ENCODE results near the gene BACH2.

BACH2 gene

GRCh38 chr6:90222008-90222407, 74.6 kb downstream of the BACH2 start:
- Histone ChIP-seq H3K9me2 (replicated peaks; ENCODE audit: control insufficient read depth, low read length) (no peaks in the 10 kb centered on the region), H3K4me1 (ENCODE audit: control insufficient read depth, low read length) (peaks cover 99% of the 10 kb centered on the region), H3K4me3 (ENCODE audit: low read length) (peak overlapping the region; percentile 28), H3K36me3 (ENCODE audit: control insufficient read depth, low read length) (peaks cover 99% of the 10 kb centered on the region), H3K27me3 (ENCODE audit: control insufficient read depth, low read length) (no peaks in the 10 kb centered on the region), H4K20me1 (ENCODE audit: control insufficient read depth, insufficient read depth, low read depth, low read length) (peaks cover 68% of the 10 kb centered on the region), H3K79me2 (ENCODE audit: control insufficient read depth, low read length) (peaks cover 100% of the 10 kb centered on the region), H3K4me2 (ENCODE audit: low read length) (peak overlapping the region; percentile 45), H3K9me3 (ENCODE audit: control insufficient read depth, insufficient read depth, low read length) (peaks cover 16% of the 10 kb centered on the region; the same call in 1 of the 2 replicates), H3F3A (ENCODE audit: control insufficient read depth, insufficient read depth) (peaks cover 78% of the 10 kb centered on the region), H3K27ac (ENCODE audit: low read depth, low read length) (peak overlapping the region; percentile 40)
- TF ChIP-seq EZH2phosphoT487 (IDR thresholded peaks at IDR 0.05; ENCODE audit: borderline replicate concordance, low read length) = no peak
- no peak for TF ChIP-seq CTCF (IDR thresholded peaks at IDR 0.05; ENCODE audit: low read depth, low read length, poor library complexity, severe bottlenecking)

- peaks cover 100% of the 10 kb centered on the region for H3K79me2 ChIP-seq (ENCODE audit: control insufficient read depth, low read length)
- H4K20me1 ChIP-seq (ENCODE audit: control insufficient read depth, insufficient read depth, low read depth, low read length) = peaks cover 73% of the 10 kb centered on the region
- TF ChIP-seq EZH2phosphoT487 (IDR thresholded peaks at IDR 0.05; ENCODE audit: borderline replicate concordance, low read length) = no peak
- peak; percentile 38 for TF ChIP-seq CTCF (IDR thresholded peaks at IDR 0.05; ENCODE audit: low read depth, low read length, poor library complexity, severe bottlenecking)
Observed at GRCh38 chr6:90221403-90221802, 75.2 kb downstream of the BACH2 start.

GRCh38 chr6:90220273-90220672, 76.4 kb downstream of the BACH2 start:
- Histone ChIP-seq H3K36me3 (ENCODE audit: control insufficient read depth, low read length) (peaks cover 99% of the 10 kb centered on the region), H3K4me1 (ENCODE audit: control insufficient read depth, low read length) (peaks cover 99% of the 10 kb centered on the region), H3K4me3 (ENCODE audit: low read length) (0 out of 2 replicates have a peak overlapping the region, but pooled peaks have one; percentile 0), H3K27ac (ENCODE audit: low read depth, low read length) (peak overlapping the region; percentile 6; the same call in 1 of the 2 replicates), H3K27me3 (ENCODE audit: control insufficient read depth, low read length) (no peaks in the 10 kb centered on the region), H3K9me3 (ENCODE audit: control insufficient read depth, insufficient read depth, low read length) (peaks cover 9% of the 10 kb centered on the region; the same call in 1 of the 2 replicates), H3K4me2 (ENCODE audit: low read length) (peak overlapping the region; percentile 49), H3F3A (ENCODE audit: control insufficient read depth, insufficient read depth) (peaks cover 79% of the 10 kb centered on the region), H3K79me2 (ENCODE audit: control insufficient read depth, low read length) (peaks cover 100% of the 10 kb centered on the region), H3K9me2 (replicated peaks; ENCODE audit: control insufficient read depth, low read length) (no peaks in the 10 kb centered on the region), H4K20me1 (ENCODE audit: control insufficient read depth, insufficient read depth, low read depth, low read length) (peaks cover 83% of the 10 kb centered on the region)
- TF ChIP-seq EZH2phosphoT487 (IDR thresholded peaks at IDR 0.05; ENCODE audit: borderline replicate concordance, low read length) (no peak), CTCF (IDR thresholded peaks at IDR 0.05; ENCODE audit: low read depth, low read length, poor library complexity, severe bottlenecking) (no peak)

More at GRCh38 chr6:90221403-90221802, 75.2 kb downstream of the BACH2 start:
- H3K4me1 ChIP-seq (ENCODE audit: control insufficient read depth, low read length) = peaks cover 99% of the 10 kb centered on the region
- H3K4me3 ChIP-seq (ENCODE audit: low read length) = peak overlapping the region; percentile 1; the same call in 1 of the 2 replicates
- H3K4me2 ChIP-seq (ENCODE audit: low read length) = peak overlapping the region; percentile 49
- peaks cover 78% of the 10 kb centered on the region for H3F3A ChIP-seq (ENCODE audit: control insufficient read depth, insufficient read depth)
- H3K27ac ChIP-seq (ENCODE audit: low read depth, low read length) = no peak overlapping the region
- peaks cover 99% of the 10 kb centered on the region for H3K36me3 ChIP-seq (ENCODE audit: control insufficient read depth, low read length)
- H3K9me3 ChIP-seq (ENCODE audit: control insufficient read depth, insufficient read depth, low read length) = peaks cover 15% of the 10 kb centered on the region; the same call in 1 of the 2 replicates
- H3K9me2 ChIP-seq (replicated peaks; ENCODE audit: control insufficient read depth, low read length) = no peaks in the 10 kb centered on the region
- no peaks in the 10 kb centered on the region for H3K27me3 ChIP-seq (ENCODE audit: control insufficient read depth, low read length)
